Uterus (tissue), 2 donors: ENCODE data around the gene OR4C5.

Experiments used
- CTCF ChIP-seq, 4 experiments: fragments of 200-600 bp in 2 of 4; fragments of 450-650 bp in 2 of 4; sonication (generic) in 2 of 4; IDR thresholded peaks; one replicate each; pipeline ENCODE4 v1.5.1; 2016 to 2019; ENCODE audit warnings: antibody characterized with exemption in 4 of 4, mild to moderate bottlenecking in 2 of 4, moderate library complexity in 1 of 4
- POLR2A ChIP-seq, 2 donors: fragments of 450-650 bp; IDR thresholded peaks; one replicate each; pipeline ENCODE4 v1.6.1; 2016; ENCODE audit warnings: antibody characterized with exemption in 2 of 2, mild to moderate bottlenecking in 1 of 2, moderate library complexity in 1 of 2

GRCh38 chr11:48354013-48354412 lies 12.3 kb downstream of the OR4C5 start:
- no peak for TF ChIP-seq CTCF (IDR thresholded peaks at IDR 0.05)
- no peak for TF ChIP-seq POLR2A (IDR thresholded peaks at IDR 0.05)
